NCI-H1417 (cell line): ENCODE results near the gene RALGPS1.

Experiments
- DNase-seq, 3 experiments: peaks; one replicate each; lab custom pipeline; 2025; lab: John Stamatoyannopoulos, UW

Gene RALGPS1

DNA sequence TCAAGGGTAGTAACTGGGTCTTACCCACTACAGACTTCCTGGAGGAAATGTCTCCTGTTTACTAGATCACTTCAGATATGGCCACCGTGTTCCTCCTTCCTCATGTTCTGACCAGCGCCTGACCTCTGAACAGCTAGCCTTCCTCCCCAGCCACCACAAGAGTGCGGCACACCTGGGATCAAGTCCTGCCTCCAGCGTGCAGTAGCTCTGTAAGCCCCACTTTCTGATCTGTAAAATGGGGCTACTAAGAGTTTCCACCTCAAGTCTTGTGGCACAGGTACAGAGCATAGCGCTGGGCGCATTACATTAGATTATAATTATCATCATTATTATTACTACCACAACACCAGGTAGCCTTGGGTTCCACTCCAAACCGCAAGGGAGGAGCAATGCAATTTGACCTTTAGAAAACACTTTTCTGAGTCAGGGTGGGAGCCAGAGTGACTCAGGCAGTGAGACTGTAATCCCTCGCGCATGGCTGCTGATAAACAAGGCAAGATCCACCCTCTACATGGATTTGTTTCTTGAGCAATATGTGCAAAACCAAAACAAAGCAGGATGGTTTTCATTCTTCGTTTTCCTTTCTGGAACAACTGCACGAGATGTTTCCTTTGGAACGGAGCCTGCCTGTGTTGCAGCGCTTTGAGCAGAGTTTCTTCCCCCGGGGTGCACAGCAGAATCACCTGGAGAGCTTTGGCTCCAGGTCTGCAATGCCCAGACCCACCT is 272.8 kb downstream of the RALGPS1 start:
- DNase-seq, result no peak

DNA sequence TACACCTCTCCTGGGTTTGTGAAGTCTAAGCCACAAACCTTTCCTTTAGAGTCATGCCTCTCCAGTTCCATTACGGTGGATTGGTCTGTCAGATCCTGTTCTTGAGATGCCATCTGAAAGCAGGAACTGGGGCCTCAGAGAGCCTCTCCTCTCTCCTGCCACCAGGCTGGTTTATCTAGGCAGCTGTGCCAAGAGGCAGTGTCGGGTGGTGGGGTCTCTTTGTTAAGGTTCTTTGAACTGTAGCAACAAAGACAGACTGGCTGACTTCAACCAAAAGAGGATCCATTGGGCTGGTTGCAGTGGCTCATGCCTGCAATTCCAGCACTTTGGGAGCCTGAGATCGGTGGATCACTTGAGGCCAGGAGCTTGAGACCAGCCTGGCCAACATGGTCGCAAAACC is 273.8 kb downstream of the RALGPS1 start:
- no peak for DNase-seq

DNA sequence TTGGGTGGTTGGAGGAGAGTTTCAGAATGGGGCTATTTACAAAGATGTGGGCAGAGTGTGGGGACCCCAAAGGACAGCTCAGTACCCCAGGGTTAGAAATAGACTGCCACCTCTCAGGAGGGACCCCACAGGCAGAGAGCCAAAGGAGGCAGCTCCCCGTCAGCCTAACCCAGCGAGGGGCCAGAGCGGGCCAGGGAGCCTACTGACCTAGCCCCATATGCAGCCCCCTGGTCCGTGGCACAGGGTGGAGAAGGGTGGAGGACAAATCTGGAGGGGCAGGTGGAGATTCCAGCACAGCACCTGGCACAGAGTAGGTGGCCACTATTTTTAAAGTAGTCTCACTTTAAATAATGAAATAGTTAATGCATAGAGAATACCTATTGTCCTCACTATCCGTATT is 275.0 kb downstream of the RALGPS1 start:
- DNase-seq, result no peak

DNA sequence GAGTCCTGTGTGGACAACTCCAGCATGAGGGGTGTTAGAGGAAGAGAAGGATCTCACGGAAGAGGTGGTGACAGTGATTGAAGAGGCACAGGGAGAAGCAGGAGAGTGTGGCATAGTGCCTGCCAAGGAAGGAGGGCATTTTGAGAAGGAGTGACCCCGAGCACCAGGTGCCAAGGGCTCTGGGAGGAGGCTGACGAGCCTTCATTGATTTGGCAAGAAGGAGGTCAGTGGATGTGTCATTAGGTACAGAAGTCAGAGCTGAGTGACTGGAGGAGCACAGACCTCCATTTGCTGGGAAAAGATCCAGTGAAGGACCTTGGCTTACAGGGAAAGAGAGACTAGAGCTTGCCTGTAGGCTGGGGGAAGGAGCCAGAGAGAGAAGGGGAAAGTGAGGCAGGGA is 278.2 kb downstream of the RALGPS1 start:
- no peak for DNase-seq

DNA sequence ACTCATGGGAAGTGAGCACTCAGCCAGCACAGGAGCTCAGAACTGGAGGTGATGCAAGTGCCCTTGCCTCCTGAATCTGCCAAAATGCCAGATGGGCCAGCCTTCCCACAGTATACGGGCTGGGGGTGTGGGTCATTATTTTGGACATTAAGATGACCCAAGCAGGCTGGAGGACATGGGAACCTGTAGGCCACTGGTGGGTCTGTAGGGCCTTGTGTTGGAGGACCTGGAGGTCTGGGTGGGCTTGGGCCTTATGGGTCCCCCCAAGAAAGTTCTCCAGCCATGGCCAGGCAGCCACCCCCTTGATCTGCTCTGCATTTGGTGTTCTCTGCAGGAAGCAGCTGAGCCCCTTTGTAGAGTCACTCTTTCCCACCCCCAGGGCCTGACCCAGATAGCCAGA is 278.9 kb downstream of the RALGPS1 start:
- no peak for DNase-seq

DNA sequence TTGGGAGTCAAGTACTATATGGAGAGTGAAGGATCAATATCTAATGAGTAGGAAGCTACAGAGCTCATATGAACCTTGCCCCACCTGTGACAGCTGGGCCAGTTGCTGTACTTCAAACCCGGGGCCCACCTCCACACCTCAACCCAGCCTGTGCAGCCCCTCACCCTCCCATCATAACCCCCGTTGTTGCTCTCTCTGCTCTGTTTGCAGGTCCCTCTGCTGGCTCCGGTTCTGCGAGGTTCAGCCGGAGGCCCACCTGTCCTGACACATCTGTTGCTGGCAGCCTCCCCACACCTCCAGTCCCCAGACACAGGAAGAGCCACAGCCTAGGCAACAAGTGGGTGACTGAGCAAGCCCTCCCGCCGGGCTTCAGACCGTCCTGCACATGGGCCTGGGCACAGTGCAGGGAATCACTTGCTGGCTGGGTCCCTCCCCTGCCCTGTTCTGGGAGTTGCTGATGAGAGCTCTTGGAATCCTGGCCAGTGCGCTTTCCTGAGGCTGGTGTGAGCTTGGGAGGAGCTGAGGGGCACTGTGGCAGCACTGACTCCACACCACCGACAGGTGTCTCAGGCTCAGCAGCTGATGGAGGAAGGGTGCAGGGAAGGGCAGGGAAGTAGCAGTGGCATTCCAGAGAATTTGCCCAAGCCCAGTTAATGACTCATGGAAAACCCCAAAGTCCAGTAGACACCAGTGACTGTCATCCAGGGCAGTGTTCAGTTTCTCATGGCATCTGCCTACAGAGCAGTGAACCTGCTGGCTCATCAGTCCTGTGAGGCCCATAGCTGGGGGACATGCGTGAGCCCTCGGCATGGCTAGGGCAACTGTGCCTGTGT is 280.5 kb downstream of the RALGPS1 start:
- no peak for DNase-seq

DNA sequence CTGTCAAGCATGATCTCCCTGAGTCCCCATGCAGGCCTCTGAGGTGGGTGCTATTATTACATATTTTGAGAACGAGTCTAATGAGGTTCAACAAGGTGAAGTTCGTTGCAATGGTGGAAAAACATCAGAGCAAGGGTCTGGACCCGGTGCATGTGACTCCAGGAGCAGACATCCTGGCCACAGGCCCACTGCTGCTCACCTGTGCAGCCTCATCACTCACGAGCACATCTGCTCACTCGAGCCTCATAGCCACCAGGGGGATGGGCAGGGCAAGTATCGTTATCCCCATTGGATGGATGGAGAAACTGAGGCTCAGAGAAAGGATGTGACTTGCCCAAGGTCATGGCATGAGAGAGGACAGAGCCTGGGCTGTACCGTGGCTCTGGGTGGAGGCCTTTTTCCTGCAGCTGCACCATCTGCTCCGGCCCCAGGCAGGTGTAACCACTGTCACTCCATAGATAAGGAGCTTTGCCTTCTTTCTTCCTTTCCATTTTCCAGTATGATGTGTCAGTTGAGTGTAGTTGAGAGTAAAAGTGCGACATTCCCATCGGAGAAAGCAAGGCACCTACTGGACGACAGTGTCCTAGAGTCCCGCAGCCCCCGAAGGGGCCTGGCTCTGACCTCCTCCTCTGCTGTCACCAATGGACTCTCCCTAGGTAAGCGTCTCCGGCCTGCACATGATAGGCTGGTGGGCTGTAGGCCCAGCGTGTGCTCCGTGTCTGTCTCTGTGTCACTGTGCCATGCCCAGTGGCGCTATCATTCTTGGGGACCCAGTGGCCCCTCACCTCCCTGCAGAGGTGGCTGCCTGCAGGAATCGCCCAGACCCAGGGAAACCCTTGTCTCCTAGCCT is 281.6 kb downstream of the RALGPS1 start:
- DNase-seq, result no peak

DNA sequence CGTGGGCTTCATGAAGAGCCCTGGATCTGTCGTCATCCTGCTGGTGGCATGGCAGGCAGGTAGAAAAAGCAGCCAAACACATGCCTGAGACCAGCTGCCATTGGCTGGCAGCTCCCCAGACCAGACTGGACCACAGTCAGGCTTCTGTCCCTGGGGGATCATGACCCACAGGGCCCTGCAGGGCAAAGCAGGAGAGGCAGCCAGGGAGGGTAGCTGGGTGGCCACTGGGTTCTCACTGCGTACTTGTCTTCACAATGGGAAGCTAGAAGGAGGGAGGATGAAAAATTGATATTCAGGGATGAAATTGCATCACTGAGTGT is 282.2 kb downstream of the RALGPS1 start:
- no peak for DNase-seq

DNA sequence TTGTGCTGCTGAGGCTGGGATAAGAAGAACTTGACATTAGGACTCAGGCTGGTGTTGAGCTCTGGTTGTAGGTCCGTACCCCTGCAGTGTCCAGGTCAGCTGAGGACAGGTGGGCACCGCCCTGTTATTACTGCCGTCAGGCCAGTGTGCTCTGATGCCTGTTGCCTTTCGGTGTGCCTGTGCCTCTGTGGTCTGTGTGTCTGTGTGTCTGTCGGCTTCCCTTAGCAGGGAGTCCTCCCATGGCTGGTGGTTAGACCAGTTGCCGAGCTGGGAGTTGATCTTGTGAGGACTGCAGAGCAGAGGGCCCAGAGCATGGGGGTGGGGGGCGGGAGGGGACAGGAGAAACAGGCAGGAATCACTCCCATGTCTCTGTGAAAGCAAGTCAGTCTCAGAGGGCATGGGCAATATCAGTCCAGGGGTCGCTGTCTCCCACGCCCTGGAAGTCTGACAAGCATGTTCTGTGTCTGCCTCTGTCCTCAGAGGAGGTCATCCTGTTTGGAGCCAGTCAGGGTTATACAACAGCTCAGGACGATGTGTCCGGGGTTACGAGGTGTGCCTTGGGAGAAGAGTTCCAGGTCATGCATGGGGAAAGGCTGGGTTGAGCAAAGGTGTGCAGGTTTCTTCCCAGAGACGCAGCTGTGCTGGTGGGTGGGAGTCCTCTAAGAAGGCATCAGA is 282.7 kb downstream of the RALGPS1 start:
- no peak for DNase-seq

DNA sequence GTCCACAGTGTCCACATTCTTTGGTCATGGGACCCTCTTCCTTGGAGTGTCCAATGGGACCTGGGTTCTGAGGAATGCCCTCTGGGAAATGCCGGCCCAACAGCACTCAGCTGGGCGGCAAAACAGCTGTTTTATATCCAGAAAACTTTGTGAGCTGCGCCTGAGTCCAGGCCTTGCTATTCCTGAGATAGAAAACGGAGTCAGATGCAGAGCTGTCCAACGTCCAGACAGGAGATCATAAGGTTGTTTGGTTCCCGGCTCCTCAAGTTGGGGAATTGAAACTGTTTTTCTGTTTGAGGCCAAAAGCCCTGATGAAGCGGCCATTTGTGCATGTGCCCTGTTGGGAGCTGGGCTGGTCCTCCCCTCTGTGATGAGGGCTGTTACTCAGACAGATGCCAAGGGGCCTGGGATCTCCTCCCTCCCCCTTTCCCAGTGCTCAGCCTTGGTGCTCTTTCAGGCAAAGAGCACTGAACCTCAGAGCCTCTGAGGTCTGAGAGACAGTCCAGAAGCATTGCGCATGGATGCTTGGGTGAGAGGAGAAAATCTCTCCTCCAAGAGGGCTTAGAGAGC is 283.4 kb downstream of the RALGPS1 start:
- DNase-seq, result no peak

DNA sequence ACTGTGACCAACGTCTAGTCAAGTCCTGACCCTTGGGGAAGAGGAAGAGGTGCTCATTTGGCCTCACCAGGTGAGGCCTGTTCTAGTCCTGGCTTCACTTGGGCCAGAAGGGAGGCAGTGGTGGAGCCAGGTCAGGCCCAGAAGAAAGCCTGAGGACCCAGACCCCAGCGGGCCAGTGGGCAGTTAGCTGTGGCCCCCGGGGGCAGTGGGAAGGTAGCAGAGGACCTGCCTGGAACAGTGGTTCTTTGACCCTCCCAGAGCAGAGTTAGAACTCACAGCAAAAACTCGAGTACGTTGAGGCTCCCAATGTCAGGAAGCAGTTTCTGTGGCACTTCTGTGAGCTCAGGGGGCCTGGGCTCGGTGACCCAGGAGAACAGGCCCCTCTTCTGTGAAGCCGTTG is 284.0 kb downstream of the RALGPS1 start:
- DNase-seq, result no peak

DNA sequence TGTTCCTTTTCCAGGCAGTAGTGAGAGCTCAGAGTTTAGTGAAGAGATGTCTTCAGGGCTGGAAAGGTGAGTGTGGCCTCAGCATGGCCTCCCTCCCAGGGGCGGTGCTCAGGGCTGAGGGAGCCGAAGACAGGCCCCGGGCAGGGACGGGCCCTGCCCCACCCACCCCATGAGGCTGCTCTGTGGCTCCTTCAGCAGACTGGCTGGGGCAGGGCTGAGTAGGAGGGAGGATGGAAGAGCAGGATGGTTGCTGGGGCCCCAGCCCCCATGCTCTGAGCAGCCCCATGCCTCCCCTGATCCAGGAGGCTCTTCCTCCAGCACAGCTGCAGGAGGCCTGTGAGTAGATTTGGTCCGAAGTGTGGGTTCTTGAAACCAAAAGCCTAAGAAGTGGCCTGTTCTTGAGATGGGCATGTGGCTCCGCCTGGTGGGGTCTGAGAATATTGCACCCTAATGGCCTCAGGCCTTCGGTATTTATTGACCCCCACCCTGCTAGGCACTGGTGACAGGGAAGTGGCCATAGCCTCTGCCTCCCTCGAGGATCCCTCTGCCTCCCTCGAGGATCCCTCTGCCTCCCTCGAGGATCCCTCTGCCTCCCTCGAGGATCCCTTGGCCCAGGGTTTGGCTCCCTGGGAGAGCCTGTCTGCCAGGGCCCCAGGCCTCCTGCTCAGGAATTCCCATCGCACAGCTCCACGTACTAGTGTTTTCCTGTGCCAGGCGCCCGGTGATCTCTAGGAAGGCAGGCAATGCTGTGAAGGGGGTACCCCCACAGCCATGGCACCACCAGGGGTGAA is 284.6 kb downstream of the RALGPS1 start:
- peak; percentile 53 to 79 (median 56) for DNase-seq

DNA sequence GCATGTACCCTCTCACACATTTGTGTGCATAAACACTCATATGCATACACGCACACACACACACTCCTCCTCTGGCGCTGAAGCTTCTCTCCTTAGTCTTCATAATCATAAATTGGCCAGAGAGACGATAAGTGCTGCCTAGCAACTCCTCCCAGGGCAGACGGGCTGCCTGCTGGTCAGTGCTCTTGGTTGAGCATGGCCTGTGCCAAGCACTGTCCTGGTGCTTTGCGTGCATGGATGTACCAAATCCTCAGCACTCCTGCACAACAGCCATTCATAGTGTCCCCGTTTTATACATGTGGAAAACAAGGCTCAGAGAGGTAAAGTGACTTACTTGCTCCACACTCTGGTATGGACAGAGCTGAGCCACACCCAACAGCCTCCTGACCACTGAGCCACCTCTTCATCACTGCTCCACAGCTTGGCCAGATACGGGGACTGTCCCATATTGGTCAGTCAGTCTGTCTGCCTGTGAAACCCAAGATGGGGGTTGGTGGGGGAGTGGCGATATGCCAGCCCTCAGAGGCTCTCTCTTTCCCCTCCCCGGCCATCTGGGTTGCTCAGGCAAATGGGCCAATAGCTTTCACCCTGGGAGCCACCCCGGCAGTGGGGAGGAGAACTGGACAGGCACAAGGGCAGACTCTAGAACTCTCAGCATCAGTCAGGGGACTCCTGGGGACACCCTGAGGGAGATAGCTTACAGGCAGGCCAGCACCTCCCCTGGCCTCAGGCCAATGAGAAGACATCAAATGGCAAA is 285.7 kb downstream of the RALGPS1 start:
- no peak for DNase-seq

DNA sequence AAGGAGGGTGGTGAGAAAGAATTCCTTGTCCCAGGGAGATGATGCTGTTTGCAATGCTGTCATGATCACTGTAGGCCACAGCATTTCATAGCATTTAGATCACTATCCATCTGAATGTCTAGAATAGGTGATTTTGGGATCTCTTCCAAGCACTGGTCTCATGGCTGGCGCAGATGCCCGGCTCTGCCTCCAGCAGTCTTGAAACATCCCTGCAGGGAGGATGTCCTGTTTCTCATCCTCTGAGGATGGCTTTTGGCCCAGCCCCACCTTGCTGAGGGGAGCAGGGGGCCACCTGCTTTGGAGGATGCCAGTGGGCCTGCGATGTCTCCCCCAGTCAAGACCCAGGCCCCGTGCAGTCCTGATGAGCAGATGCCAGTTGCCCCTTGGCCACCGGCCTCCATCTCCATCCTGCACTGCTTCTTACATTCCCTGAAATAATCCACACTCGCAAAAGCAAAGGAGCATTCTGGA is 286.5 kb downstream of the RALGPS1 start:
- no peak for DNase-seq

DNA sequence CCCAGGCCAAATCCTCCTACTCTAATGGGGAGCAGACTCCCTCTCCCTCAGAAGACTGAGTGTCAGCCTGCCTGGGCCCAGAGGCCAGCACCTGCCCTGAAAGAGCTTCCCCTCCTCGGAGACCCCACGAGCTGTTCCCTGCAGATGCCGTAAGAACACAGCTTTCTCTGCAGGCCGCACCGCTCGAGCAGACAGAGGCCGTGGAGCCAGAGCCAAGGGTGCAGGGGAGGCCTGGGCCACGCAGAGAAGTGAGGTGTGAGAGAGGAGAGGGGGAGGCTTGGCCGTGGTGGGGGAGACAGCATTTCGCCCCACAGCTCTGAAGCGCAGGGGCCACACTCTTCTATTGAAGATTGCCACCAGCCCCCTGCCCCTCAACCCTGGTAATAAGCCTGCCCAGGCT is 287.1 kb downstream of the RALGPS1 start:
- DNase-seq, result no peak

DNA sequence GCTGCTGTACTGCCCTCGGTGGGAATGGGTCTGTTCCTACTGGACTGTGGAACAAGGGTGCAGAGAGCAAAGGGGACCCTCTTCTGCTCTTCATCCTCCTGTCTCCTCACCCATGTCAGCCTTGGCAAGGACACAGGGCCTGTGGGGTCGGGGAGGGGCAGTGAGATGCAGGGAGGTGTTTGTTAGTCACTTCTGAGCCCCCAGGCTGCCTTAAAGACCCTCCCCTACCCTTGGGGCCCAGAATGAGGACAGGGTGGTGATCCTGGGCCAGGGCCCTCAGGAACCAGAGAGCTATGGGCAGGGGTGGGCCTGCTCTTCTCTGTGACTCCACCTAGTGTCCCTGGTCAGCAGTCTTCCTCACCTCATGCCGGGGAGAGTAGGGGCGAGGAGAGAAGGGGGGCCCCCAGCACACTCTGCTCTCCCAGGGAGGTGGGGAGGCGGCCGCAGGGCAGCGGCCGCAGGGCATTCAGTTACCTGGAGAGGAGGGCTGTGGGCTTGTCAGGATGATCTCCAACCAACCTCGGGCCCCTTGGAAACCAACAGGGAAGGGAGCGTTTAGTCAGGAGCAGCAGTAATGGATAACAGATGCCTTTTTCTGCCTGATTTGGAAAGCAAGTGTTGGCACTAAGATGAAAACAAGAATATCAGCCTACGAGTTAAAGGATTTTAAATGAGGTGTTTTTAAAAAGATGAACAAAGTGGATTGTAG is 288.0 kb downstream of the RALGPS1 start:
- DNase-seq, result no peak

DNA sequence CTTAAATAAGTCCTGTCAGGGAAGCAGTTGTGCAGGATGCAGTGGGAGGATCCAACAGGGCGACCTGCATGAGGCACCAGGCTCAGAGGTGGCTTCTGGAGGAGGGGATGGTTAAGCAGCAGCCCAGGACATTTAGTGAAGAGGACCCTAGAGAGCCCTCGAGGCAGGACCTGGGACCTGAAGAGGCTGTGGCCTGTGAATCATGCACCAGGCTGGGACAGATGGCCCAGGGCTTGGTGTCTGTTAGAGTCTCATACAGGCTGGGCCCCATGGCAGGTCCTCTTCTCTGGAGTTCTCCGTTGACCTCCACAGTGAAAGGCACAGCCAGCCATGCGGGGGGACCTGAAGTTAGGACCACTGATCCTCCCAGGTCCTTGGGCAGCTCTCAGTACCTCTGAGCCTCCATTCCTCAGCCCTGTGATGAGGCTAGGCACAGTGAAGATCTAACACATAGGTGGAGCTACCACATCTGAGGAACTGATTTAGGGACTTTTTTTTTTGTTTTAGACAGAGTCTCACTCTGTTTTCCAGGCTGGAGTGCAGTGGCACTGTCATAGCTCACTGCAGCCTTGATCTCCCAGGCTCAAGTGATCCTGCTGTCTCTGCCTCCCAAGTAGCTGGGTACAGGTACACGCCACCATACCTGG is 289.2 kb downstream of the RALGPS1 start:
- DNase-seq, result no peak

DNA sequence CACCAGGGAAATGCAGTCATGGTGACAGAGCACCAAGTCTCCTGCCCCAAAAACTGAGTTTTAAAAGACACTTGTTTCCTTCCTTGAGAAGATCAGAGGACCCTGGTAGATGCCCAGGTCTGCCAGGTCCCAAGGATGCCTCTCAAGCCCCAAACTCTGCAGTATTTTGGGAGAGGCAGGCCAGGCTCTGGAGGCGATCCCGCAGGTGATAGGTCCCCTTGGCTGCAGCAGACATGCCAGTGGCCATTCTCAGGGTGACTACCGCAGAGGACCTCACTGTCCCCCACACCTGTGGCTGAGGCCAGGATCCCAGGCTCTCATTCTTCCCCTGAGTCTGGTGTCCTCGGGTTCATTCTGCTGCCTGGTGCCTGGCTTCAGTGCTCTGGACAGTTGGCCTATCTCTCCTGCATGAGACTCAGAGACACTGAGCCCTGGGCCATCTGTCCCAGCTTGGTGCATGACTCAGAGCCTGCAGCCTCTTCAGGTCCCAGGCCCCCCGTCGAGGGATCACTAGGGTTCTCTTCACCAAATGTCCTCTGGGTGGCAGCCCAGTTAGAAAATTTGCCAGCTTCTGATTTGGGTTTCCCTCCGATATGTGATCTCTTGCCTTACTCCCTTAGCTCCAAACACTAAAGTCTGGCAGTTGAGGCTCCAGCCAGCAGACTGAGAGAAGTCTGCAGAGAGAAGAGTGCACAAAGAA is 290.3 kb downstream of the RALGPS1 start:
- DNase-seq, result no peak
